ENCODE results near the gene IQSEC1. TPM values are rescaled to one million over a fixed set of nuclear protein-coding genes. Genes with fewer than 3 reads are reported as not detected.

IQSEC1 gene
- total and polyA plus RNA-seq, 2 donors (not counting 3 experiments of a cell fraction or from before 2014, with no cell fraction given) = 5.2 to 18.0 TPM

GRCh38 chr3:12870942-12871341 lies 202.3 kb downstream of the IQSEC1 start:
- H3K36me3 ChIP-seq (ENCODE audit: control insufficient read depth in 2 of 2, extremely low read depth in 1 of 2, insufficient read depth in 2 of 2, low read length in 2 of 2) = no peaks in the 10 kb centered on the region
- H3K27ac ChIP-seq (ENCODE audit: insufficient read depth, low read depth, low read length) = no peak overlapping the region
- no peak for FAIRE-seq
- DNase-seq (ENCODE audit: low read depth, low spot score) = no peak
- no peaks in the 10 kb centered on the region for H3K4me1 ChIP-seq (ENCODE audit: control insufficient read depth, extremely low read depth, insufficient read depth, low read length)
- BruUV-seq (replicated peaks) = no TSS peak
- peaks cover 0 to 1% of the 10 kb centered on the region in 2 experiments for H3K27me3 ChIP-seq (ENCODE audit: control insufficient read depth in 2 of 2, insufficient read depth in 2 of 2, low read length in 2 of 2)
- TF ChIP-seq MAX (IDR thresholded peaks at IDR 0.05; ENCODE audit: insufficient read depth, insufficient read length) (no peak), MYC (IDR thresholded peaks at IDR 0.05; ENCODE audit: low read depth, low read length) (no peak), GATA2 (IDR thresholded peaks at IDR 0.05; ENCODE audit: insufficient read depth, insufficient read length, low read depth, low read length) (no peak), FOS (IDR thresholded peaks at IDR 0.05; ENCODE audit: borderline replicate concordance, insufficient read depth, low read length) (no peak), JUN (IDR thresholded peaks at IDR 0.05; ENCODE audit: borderline replicate concordance, insufficient read depth, insufficient read length, low read depth) (no peak), EZH2 (IDR thresholded peaks at IDR 0.05; ENCODE audit: borderline replicate concordance, low read depth, low read length, severe bottlenecking) (no peak), POLR2A (IDR thresholded peaks at IDR 0.05; ENCODE audit: low read depth, low read length) (no peak), POLR2AphosphoS5 (IDR thresholded peaks at IDR 0.05; ENCODE audit: insufficient read depth, low read depth, low read length) (no peak), CTCF (IDR thresholded peaks at IDR 0.05; ENCODE audit: extremely low read depth in 1 of 2, insufficient read depth in 1 of 2, low read depth in 1 of 2, low read length in 2 of 2) (no peak)
- dilution Hi-C loops (cut with MboI; ENCODE audit: extremely low pct_ligation_motif_present, low sequenced_read_pairs) = no loop called here
- H3K9ac ChIP-seq (replicated peaks; ENCODE audit: extremely low read depth, insufficient read depth, low read length) = no peak overlapping the region
- no peaks in the 10 kb centered on the region for H4K20me1 ChIP-seq (replicated peaks; ENCODE audit: control insufficient read depth, extremely low read depth, insufficient read depth, low read length)
- no peak overlapping the region for H3K4me3 ChIP-seq (replicated peaks in 1 of 3; ENCODE audit: insufficient read depth in 1 of 3, low read depth in 1 of 3, low read length in 3 of 3)
- no peaks in the 10 kb centered on the region for H3K79me2 ChIP-seq (ENCODE audit: control insufficient read depth, insufficient read depth, low read length)
- H3K9me1 ChIP-seq (replicated peaks; ENCODE audit: control insufficient read depth, extremely low read depth, insufficient read depth, low read length) = no peaks in the 10 kb centered on the region
- H3K4me2 ChIP-seq (ENCODE audit: insufficient read depth, low read length) = no peak overlapping the region
- intact Hi-C loops (cut with micrococcal nuclease) = no loop called here
- ChIA-PET POLR2A (no interaction called here), CTCF (interaction anchor here (6.6 to 8.0 kb wide), 2 partner anchors 18 to 114 kb away, joined by 80 to 101 read pairs; no protein-coding TSS in a partner anchor)
- no peak overlapping the region for H2AFZ ChIP-seq (ENCODE audit: low read depth, low read length)
- no peaks in the 10 kb centered on the region for H3K9me3 ChIP-seq (replicated peaks; ENCODE audit: control insufficient read depth, insufficient read depth, low read length)
